GM23338 (cell line): Measurements from ENCODE around the gene SNCA. TPM values are rescaled to one million over a fixed set of nuclear protein-coding genes. Genes with fewer than 3 reads are reported as not detected.

Experiments used
- ATAC-seq: fragments of 200-7000 bp; cut with Tn5 transposase; 3 replicates; pipeline ENCODE4 v1.9.1; 2020
- DNase-seq: peaks from one replicate; pipeline ENCODE4 v3.0.0-alpha.2; 2015; ENCODE audit warnings: low spot score
- H2AFZ ChIP-seq: fragments of 200-600 bp; sonication (generic); 2 replicates; pipeline ENCODE4 v1.8.0; 2016; ENCODE audit warnings: antibody characterized with exemption, mild to moderate bottlenecking, moderate library complexity
- H3F3A ChIP-seq: fragments of 200-600 bp; sonication (generic); replicated peaks from 2 replicates; pipeline ENCODE4 v1.8.0; 2017; ENCODE audit warnings: antibody characterized with exemption, mixed run types, low read depth
- H3K27ac ChIP-seq: fragments of 200-600 bp; sonication (generic); 2 replicates; pipeline ENCODE4 v1.6.1; 2016; ENCODE audit warnings: low read depth
- H3K27me3 ChIP-seq: fragments of 200-600 bp; sonication (generic); 2 replicates; pipeline ENCODE4 v1.8.0; 2016; ENCODE audit warnings: mild to moderate bottlenecking, mixed run types, moderate library complexity; ENCODE audit not compliant: insufficient read depth
- H3K36me3 ChIP-seq: fragments of 200-600 bp; sonication (generic); 2 replicates; pipeline ENCODE4 v1.8.0; 2016; ENCODE audit warnings: mild to moderate bottlenecking; ENCODE audit not compliant: insufficient read depth
- H3K4me1 ChIP-seq: fragments of 200-600 bp; sonication (generic); 2 replicates; pipeline ENCODE4 v1.8.0; 2016; ENCODE audit warnings: mild to moderate bottlenecking, moderate library complexity; ENCODE audit not compliant: insufficient read depth
- H3K4me2 ChIP-seq: fragments of 200-600 bp; sonication (generic); 2 replicates; pipeline ENCODE4 v1.7.1; 2017; ENCODE audit warnings: mixed run types
- H3K4me3 ChIP-seq: fragments of 200-600 bp; sonication (generic); 2 replicates; pipeline ENCODE4 v1.6.1; 2016; ENCODE audit warnings: mixed run types
- H3K79me2 ChIP-seq: fragments of 200-600 bp; sonication (generic); replicated peaks from 2 replicates; pipeline ENCODE4 v1.8.0; 2017; ENCODE audit warnings: mild to moderate bottlenecking; ENCODE audit not compliant: insufficient read depth
- H3K9me2 ChIP-seq: fragments of 200-600 bp; sonication (generic); 2 replicates; pipeline ENCODE4 v1.8.0; 2017; ENCODE audit not compliant: insufficient read depth
- H4K20me1 ChIP-seq: fragments of 200-600 bp; sonication (generic); replicated peaks from 2 replicates; pipeline ENCODE4 v1.8.0; 2017; ENCODE audit warnings: mild to moderate bottlenecking; ENCODE audit not compliant: insufficient read depth
- H3K27ac Mint-ChIP-seq: 2 replicates; pipeline ENCODE4 v1.8.0; 2020; ENCODE audit warnings: inconsistent platforms, mild to moderate bottlenecking, moderate library complexity, mixed read lengths
- H3K27me3 Mint-ChIP-seq: 3 replicates; pipeline ENCODE4 v1.8.0; 2022; ENCODE audit warnings: low read depth, mild to moderate bottlenecking, moderate library complexity, mixed read lengths, inconsistent platforms; ENCODE audit not compliant: insufficient read depth, poor library complexity
- H3K36me3 Mint-ChIP-seq: 3 replicates; pipeline ENCODE4 v1.8.0; 2021; ENCODE audit warnings: low read depth, mild to moderate bottlenecking, inconsistent platforms, moderate library complexity, mixed read lengths
- H3K4me1 Mint-ChIP-seq: 3 replicates; pipeline ENCODE4 v1.8.0; 2020; ENCODE audit warnings: mild to moderate bottlenecking, inconsistent platforms, mixed read lengths
- H3K4me3 Mint-ChIP-seq: 3 replicates; pipeline ENCODE4 v1.8.0; 2021; ENCODE audit warnings: moderate library complexity, mild to moderate bottlenecking, inconsistent platforms, mixed read lengths
- H3K9me3 Mint-ChIP-seq: 3 replicates; pipeline ENCODE4 v1.8.0; 2020; ENCODE audit warnings: moderate library complexity, mild to moderate bottlenecking, inconsistent platforms, mixed read lengths
- ETS1 ChIP-seq: IDR thresholded peaks from 2 replicates; pipeline ENCODE4 v1.6.1; 2016; ENCODE audit warnings: antibody characterized with exemption
- EZH2 ChIP-seq: fragments of 200-600 bp; sonication (generic); IDR thresholded peaks from one replicate; pipeline ENCODE4 v1.8.0; 2017; ENCODE audit warnings: antibody characterized with exemption, mild to moderate bottlenecking, low read depth; ENCODE audit not compliant: unreplicated experiment
- EZH2phosphoT487 ChIP-seq: fragments of 200-600 bp; sonication (generic); IDR thresholded peaks from one replicate; pipeline ENCODE4 v1.8.1; 2018; ENCODE audit warnings: antibody characterized with exemption; ENCODE audit not compliant: unreplicated experiment
- NANOG ChIP-seq: IDR thresholded peaks from 2 replicates; pipeline ENCODE4 v1.6.1; 2016; ENCODE audit warnings: antibody characterized with exemption, borderline replicate concordance
- POLR2AphosphoS5 ChIP-seq: IDR thresholded peaks from 2 replicates; pipeline ENCODE4 v1.6.1; 2016; ENCODE audit warnings: antibody characterized with exemption, low read depth
- STAT1 ChIP-seq: IDR thresholded peaks from one replicate; pipeline ENCODE4 v1.6.1; 2016; ENCODE audit warnings: antibody characterized with exemption; ENCODE audit not compliant: unreplicated experiment
- ZNF114 ChIP-seq: fragments of 250-450 bp; sonication (Bioruptor Pico); IDR thresholded peaks from 2 replicates; pipeline ENCODE4 v1.5.0; 2020; ENCODE audit warnings: mild to moderate bottlenecking, moderate library complexity
- ZNF462 ChIP-seq: fragments of 250-450 bp; sonication (Bioruptor Pico); IDR thresholded peaks from 2 replicates; pipeline ENCODE4 v1.5.0; 2020; ENCODE audit warnings: mild to moderate bottlenecking, moderate library complexity
- polyA plus RNA-seq: library from polyadenylated mRNA; unstranded; fragments of >200 nt; fragmentation: Nextera tagmentation; extraction: Ambion mirVana; gene quantifications from 2 replicates; pipeline ENCODE4 v1.2.1, GENCODE V29; 2016
- total RNA-seq: library from RNA; depleted of rRNA; stranded (reverse); fragments of >200 nt; shearing (Covaris generic); gene quantifications from 2 replicates; pipeline ENCODE4 v1.2.3, GENCODE V29; 2014
- TF ChIP-seq, protein P1 (sequence below), 2 experiments: fragments of 200-600 bp in 1 of 2; sonication (generic) in 1 of 2; conservative IDR thresholded peaks; 2 replicates each; pipeline versions ENCODE4 v1.5.1 to v1.6.1; 2016 to 2017; ENCODE audit warnings: antibody characterized with exemption in 2 of 2, low read depth in 2 of 2, mild to moderate bottlenecking in 2 of 2, moderate library complexity in 1 of 2

Gene SNCA
- total and polyA plus RNA-seq, 2 experiments from 2014 or later: 15.6 to 31.1 TPM

DNA sequence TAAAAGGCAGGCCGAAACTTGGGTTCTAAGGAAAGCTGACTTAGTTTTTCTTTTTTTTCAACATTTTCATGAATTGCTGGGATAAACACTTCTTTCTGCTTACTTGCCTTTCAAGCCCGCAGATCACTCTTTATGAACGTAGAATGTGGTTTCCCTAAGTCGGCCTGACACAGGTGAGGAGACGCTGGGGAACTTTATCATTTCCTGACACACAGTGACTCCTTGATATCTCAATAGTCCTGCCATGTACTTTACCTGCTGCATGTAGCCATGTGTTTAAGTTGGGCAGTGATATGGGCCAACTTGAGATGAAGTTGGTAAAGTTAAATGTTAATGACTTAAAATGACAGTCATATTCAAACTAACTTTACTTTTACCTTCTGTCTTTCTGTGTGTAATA is 26.6 kb upstream of the SNCA start:
- no peak for ATAC-seq
- H3K79me2 ChIP-seq: no peaks in the 10 kb centered on the region

More for the DNA sequence above, 26.6 kb upstream of the SNCA start:
- Histone ChIP-seq H2AFZ (peak overlapping the region; percentile 74; the same call in 1 of the 2 replicates), H3K27me3 (no peaks in the 10 kb centered on the region), H3K4me2 (no peak overlapping the region), H3K36me3 (no peaks in the 10 kb centered on the region), H3K4me1 (no peaks in the 10 kb centered on the region), H4K20me1 (no peaks in the 10 kb centered on the region), H3K9me2 (no peaks in the 10 kb centered on the region), H3F3A (no peaks in the 10 kb centered on the region), H3K4me3 (no peak overlapping the region), H3K27ac (no peak overlapping the region)
- DNase-seq: no peak
- Mint-ChIP-seq H3K9me3 (no peaks in the 10 kb centered on the region; the same call in 2 of the 3 replicates), H3K4me1 (no peaks in the 10 kb centered on the region; the same call in 2 of the 3 replicates), H3K36me3 (no peaks in the 10 kb centered on the region), H3K27ac (no peak overlapping the region), H3K27me3 (no peaks in the 10 kb centered on the region), H3K4me3 (no peak overlapping the region)
- TF ChIP-seq STAT1: no peak
- TF ChIP-seq EZH2phosphoT487: no peak
- no peak for TF ChIP-seq NANOG
- no peak for TF ChIP-seq ZNF462 (CRISPR knock-in tag)
- TF ChIP-seq, protein P1, sequence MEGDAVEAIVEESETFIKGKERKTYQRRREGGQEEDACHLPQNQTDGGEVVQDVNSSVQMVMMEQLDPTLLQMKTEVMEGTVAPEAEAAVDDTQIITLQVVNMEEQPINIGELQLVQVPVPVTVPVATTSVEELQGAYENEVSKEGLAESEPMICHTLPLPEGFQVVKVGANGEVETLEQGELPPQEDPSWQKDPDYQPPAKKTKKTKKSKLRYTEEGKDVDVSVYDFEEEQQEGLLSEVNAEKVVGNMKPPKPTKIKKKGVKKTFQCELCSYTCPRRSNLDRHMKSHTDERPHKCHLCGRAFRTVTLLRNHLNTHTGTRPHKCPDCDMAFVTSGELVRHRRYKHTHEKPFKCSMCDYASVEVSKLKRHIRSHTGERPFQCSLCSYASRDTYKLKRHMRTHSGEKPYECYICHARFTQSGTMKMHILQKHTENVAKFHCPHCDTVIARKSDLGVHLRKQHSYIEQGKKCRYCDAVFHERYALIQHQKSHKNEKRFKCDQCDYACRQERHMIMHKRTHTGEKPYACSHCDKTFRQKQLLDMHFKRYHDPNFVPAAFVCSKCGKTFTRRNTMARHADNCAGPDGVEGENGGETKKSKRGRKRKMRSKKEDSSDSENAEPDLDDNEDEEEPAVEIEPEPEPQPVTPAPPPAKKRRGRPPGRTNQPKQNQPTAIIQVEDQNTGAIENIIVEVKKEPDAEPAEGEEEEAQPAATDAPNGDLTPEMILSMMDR (conservative IDR thresholded peaks at IDR 0.05; ENCODE audit: low read depth in 2 of 2): no peak
- TF ChIP-seq ZNF114 (CRISPR knock-in tag): no peak
- TF ChIP-seq ETS1: no peak
- no peak for TF ChIP-seq EZH2
- TF ChIP-seq POLR2AphosphoS5: no peak
